ENCODE results near the gene TPM3. TPM values are rescaled to one million over a fixed set of nuclear protein-coding genes. Genes with fewer than 3 reads are reported as not detected.

Gene TPM3
- total RNA-seq, 4 donors from 2014 or later, result 130 to 263 (median 199) TPM

- TF ChIP-seq CTCF (IDR thresholded peaks at IDR 0.05), result no peak
- TF ChIP-seq POLR2A (IDR thresholded peaks at IDR 0.05), result no peak
- no peak for DNase-seq
- Histone ChIP-seq H3K27ac (no peak overlapping the region), H3K9me3 (no peaks in the 10 kb centered on the region), H3K27me3 (no peaks in the 10 kb centered on the region), H3K36me3 (no peaks in the 10 kb centered on the region), H3K4me1 (peaks cover 0 to 3% of the 10 kb centered on the region in 2 donors), H3K4me3 (no peak overlapping the region)
- intact Hi-C loops (cut with DNase I; ENCODE audit: low total_unique reads), result no loop called here
Observed at GRCh38 chr1:154171223-154171583, 20.7 kb downstream of the TPM3 start.

- TF ChIP-seq POLR2A (IDR thresholded peaks at IDR 0.05) (no peak), CTCF (IDR thresholded peaks at IDR 0.05) (no peak)
- intact Hi-C loops (cut with DNase I; ENCODE audit: low total_unique reads), result no loop called here
- Histone ChIP-seq H3K27ac (no peak overlapping the region), H3K27me3 (no peaks in the 10 kb centered on the region), H3K36me3 (no peaks in the 10 kb centered on the region), H3K4me1 (no peaks in the 10 kb centered on the region), H3K4me3 (no peak overlapping the region), H3K9me3 (no peaks in the 10 kb centered on the region)
- DNase-seq, result no peak
Observed at GRCh38 chr1:154170547-154171222, 21.2 kb downstream of the TPM3 start.

GRCh38 chr1:154167461-154167860 is 24.4 kb downstream of the TPM3 start:
- no peak for DNase-seq
- no peaks in the 10 kb centered on the region for H3K36me3 ChIP-seq

GRCh38 chr1:154166207-154166606 is 25.7 kb downstream of the TPM3 start:
- TF ChIP-seq POLR2A (IDR thresholded peaks at IDR 0.05) (no peak), CTCF (IDR thresholded peaks at IDR 0.05) (no peak)
- H3K36me3 ChIP-seq, result no peaks in the 10 kb centered on the region

More at GRCh38 chr1:154167461-154167860, 24.4 kb downstream of the TPM3 start:
- H3K4me1 ChIP-seq, result no peaks in the 10 kb centered on the region
- no peak overlapping the region for H3K27ac ChIP-seq
- no peak overlapping the region for H3K4me3 ChIP-seq
- no peak for TF ChIP-seq CTCF (IDR thresholded peaks at IDR 0.05)
- no peaks in the 10 kb centered on the region for H3K27me3 ChIP-seq
- no peaks in the 10 kb centered on the region for H3K9me3 ChIP-seq
- intact Hi-C loops (cut with DNase I; ENCODE audit: low total_unique reads), result no loop called here

GRCh38 chr1:154159554-154159953 is 32.3 kb downstream of the TPM3 start:
- no peak for TF ChIP-seq POLR2A (IDR thresholded peaks at IDR 0.05)
- TF ChIP-seq CTCF (IDR thresholded peaks at IDR 0.05), result no peak
- no peak for DNase-seq
- Histone ChIP-seq H3K27ac (peak overlapping the region; percentile 20 to 86), H3K4me3 (no peak overlapping the region), H3K27me3 (no peaks in the 10 kb centered on the region), H3K36me3 (no peaks in the 10 kb centered on the region), H3K4me1 (no peaks in the 10 kb centered on the region), H3K9me3 (no peaks in the 10 kb centered on the region)
- intact Hi-C loops (cut with DNase I; ENCODE audit: low total_unique reads), result no loop called here

More at GRCh38 chr1:154166207-154166606, 25.7 kb downstream of the TPM3 start:
- H3K27me3 ChIP-seq, result no peaks in the 10 kb centered on the region
- no peak for DNase-seq
- intact Hi-C loops (cut with DNase I; ENCODE audit: low total_unique reads), result no loop called here
- H3K4me1 ChIP-seq, result no peaks in the 10 kb centered on the region
- H3K27ac ChIP-seq, result no peak overlapping the region
- H3K9me3 ChIP-seq, result no peaks in the 10 kb centered on the region
- H3K4me3 ChIP-seq, result no peak overlapping the region
